SKM-1 treated with dmso at 0.1 percent for 144 hours (cell line): ENCODE results near the gene SERPINB6.
"Not testable (repeated sequence)": the region's sequence is repeated elsewhere in the genome, so short reads cannot be mapped to it uniquely, and the experiment has no call there.

Experiments used
- DNase-seq: peaks from one replicate; lab custom pipeline; 2025; ENCODE audit not compliant: unreplicated experiment; lab: John Stamatoyannopoulos, UW

The SERPINB6 gene

DNA sequence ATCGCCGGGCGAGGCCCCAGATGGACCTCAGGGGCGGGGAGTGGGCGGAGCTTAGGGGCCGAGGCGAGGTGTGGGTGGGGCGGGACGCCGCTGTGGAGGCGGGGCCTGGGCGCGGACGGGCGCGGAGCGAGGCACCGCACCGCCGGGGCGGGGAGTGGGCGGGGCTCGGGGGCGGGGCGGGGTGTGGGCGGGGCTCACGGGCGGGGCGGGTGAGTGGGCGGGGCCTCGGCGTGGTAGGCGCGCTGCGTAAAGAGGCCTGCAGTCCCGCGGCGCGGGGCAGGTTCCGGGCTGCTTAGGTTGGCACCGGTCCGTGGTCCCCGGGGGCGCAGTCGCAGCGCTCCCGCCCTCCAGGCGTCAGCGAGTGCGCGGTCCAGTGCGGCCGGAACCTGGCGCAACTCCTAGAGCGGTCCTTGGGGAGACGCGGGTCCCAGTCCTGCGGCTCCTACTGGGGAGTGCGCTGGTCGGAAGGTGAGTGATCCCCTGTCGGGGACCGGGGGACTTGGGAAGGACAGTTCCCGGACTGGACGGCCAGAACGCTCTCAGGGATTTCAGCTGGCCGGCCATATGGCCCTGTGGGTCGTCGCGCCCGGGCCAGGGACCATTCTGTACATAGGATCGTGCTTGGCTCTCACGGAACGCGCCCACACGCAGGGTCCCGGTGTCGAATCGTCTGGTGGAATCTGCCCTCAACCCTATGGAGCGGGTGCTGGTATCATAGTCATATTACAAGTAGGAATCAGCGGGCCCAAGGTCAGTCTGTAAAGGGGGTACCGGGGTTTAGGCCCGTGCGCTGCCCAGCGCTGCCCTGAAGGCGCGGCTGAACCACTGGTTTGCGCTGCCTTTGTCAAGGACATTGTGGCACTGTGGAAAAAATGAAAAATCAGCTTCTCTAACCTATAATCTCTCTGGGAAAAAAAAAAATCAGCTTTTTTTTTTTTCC lies 28.5 kb upstream of the SERPINB6 start, which contains the start of gene NQO2:
Gene NQO2 (plus strand): TSS at position 277 of the 940 bp plus-strand sequence. CDS start 6,659 bp downstream, outside the sequence.
- peak; percentile 71 for DNase-seq

DNA sequence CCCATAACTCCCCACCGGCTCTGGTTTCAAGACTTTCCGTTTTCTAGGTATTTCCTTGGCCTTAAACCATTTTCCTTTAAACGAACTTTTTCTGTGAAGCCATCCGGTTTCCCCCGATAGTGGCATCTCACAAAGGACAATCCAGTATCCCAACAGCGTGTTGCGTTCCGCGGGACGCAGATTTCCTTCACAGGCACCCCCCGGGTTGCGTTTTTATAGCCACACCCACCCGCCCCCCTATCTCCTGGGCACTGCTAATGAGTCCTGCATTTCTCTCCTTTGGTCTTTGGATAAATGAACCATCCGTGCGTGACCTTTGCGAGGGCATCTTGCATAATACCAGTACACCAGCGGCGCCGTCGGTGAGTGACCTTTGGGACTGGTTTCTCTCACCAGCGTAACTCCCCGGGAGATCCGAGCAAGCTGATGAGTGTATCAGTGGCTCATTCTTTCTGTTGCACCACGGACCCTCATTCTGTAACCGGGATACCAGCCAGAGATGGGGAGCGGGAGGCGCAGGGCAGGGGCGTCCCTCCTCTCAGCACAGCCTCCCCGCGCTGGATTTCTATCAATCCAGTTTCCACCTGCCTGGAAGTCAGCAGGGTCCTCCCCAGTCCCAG lies 27.7 kb upstream of the SERPINB6 start:
- peak; percentile 71 for DNase-seq

GRCh38 chr6:2998249-2998997 lies 27.1 kb upstream of the SERPINB6 start:
- DNase-seq = not testable (repeated sequence)

DNA sequence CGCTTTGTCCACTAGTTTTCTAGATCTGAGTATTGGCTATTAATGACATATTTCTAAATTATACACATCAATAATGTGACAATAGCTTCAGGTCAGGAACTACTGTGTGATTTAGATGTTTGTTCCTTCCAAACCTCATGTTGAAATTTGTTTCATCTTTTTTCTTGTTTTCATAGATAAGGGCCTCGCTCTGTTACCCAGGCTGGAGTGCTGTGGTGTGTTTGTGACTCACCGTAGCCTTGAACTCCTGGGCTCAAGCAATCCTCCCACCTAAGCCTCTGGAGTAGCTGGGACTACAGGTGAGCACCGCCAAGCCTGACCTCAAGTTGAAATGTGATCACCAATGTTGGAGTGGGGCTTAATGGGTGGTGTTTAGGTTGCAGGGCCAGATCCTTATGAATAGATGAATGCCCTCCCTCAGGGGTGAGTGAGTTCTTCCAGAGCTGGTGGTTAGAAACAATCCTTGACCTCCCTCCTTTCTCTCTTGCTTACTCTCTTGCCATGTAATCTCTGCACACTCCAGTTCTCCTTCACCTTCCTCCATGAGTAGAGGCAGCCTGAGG lies 22.5 kb upstream of the SERPINB6 start:
- no peak for DNase-seq

DNA sequence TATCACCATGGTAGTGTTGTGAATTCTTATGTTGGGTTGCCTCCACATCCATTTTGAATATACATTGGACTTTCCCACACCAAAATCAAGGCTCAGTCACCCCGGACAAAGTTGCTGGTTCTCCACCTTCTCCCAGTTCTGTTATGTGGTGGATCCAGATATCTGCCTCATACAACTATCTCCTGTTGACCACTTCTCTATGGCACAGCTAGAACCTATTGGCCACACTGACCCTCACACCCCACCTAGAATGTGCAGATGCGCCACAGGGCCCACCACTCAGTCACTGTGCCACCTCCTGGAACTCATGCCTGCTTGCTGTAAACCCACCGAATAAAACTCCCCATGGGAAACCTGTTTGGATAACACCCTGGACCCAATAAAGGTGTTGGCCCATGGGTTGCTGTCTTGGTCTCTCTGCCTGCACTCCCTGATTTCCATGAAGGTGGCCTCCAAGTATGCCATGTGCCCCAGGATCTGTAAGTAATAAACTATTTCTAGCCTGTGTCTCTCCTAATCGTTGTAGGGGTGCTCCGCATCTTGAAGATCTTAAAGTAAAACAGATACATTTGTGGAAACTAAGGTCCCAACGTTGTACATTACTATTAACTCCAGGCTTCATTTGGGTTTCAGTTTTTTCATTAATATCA lies 21.1 kb upstream of the SERPINB6 start:
- DNase-seq = no peak

DNA sequence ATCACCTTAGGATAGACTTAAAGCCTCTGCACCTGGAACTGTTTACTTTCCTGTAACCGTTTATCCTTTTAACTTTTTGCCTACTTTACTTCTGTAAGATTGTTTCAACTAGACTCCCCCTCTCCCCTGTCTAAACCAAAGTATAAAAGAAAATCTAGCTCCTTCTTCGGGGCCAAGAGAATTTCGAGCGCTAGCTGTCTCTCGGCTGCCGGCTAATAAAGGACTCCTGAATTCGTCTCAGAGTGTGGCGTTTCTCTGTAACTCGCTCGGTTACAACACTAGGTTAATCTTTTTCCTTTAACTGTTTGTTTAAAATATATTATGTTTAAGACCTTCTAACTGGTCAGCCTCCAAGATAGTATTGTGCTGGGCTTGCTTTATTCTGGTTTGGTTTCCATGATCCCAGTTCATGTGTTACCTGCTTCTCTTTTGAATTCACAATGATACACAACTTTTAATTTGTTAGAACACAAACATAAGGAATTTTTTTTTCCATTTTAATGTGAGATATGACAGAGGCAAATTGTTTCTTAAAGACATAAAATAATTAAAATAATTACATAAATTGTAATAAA lies 19.7 kb upstream of the SERPINB6 start:
- no peak for DNase-seq

DNA sequence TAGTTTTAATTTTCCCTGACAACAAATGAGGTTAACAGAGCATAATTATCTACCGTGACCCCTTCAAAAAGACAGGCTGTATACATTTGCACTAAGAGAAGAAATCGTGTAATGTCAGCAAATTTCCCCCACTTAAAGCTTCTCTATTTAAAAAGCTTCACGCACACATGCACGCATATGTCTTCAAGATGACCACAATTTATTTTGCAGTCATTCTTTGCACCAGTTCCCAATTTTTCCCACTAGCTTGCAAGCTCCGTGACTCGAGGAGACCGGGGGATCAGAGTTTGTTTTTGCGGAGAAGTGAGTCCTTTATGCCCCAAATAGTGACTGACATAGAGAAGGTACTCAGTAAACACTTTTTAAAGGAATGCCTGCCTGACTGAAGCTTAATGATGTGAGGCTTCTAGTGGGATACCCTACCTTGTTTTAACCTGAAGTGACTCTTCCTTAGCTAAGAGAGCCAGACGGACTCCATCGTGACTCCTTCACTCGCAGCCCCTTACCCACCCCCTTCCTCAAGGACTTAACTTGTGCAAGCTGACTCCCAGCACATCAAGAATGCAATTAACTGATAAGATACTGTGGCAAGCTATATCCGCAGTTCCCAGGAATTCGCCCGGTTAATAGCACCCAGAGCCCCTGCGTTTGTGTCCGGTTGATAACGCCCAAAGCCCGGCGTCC lies 19.0 kb upstream of the SERPINB6 start:
- DNase-seq = no peak

DNA sequence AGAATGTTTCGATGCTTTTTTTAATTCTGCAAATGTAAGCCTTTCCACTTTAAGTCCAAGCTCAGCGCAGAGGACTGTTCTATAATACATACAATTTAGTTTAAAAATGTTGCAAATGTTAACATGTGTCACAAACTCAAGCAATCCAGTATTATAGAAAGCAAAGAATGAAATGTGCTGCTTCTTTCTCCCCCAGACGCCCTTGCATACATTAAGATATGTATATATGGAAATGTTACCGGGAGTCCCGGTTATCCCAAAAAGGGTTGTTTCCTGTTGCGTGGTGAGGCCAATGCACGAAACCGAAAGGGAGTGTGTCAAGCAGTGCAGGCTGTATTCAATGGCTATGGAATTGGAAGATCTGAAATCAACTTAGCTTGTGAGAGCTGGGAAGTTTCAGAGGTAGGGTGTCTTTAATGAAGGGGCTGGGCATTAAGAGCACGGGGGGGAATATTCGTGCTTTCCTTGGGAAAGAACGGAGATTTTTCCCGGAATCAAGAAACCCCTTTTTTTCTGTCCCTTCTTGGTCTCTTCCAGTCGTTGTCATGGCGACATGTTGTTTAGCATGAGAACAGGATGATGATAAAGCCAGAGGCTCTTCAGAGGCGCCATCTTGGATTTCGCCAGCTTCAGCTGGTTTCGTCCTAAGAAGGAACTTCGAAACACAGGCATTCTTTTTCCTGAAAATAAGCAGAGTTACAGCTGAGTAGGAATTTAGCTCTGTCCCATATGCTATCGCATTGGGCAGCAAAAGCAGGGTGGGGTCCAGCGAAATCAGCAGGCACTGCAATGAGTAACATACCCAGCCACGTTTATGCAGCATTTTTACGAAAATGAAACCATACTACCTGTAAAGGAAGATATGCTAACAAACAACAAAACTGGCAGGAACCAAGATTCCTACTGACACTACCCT lies 18.2 kb upstream of the SERPINB6 start:
- peak; percentile 93 for DNase-seq

GRCh38 chr6:2988426-2989331 lies 17.3 kb upstream of the SERPINB6 start:
- peak; percentile 69 for DNase-seq

GRCh38 chr6:2988094-2988425 lies 16.7 kb upstream of the SERPINB6 start:
- no peak for DNase-seq

GRCh38 chr6:2986722-2987221 lies 15.4 kb upstream of the SERPINB6 start:
- DNase-seq = no peak

DNA sequence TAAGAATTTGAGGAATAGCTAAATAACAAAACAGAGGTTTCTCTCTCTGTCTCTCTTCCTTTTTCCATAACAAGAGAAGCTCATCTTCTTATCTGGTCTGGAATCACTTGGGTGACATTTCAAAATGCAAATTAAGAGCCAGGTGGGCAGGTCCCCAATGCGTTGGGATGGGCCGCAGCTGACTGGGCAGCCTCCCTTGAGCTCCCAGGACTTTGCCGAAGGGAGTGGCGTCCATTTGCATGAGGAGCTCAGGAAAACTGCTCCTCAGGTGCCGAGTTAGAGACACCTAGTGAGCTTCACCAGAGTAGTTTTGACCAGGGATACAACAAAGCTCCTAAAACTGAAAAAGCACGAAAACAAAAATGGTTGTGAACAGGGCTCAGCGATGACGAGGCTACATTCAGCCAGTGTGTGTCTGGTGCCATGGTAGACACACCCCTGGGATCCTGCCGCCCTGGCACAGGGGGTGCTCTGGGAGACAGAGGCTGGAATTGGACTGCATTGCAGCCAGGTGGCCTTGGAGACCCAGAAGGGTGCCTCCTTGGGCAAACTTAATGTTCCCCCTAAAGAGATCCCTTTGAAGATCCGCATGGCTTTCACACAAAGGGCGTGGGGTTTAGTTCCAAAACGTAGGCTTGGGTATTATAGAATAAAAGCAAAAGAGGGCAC lies 13.5 kb upstream of the SERPINB6 start:
- DNase-seq = no peak

DNA sequence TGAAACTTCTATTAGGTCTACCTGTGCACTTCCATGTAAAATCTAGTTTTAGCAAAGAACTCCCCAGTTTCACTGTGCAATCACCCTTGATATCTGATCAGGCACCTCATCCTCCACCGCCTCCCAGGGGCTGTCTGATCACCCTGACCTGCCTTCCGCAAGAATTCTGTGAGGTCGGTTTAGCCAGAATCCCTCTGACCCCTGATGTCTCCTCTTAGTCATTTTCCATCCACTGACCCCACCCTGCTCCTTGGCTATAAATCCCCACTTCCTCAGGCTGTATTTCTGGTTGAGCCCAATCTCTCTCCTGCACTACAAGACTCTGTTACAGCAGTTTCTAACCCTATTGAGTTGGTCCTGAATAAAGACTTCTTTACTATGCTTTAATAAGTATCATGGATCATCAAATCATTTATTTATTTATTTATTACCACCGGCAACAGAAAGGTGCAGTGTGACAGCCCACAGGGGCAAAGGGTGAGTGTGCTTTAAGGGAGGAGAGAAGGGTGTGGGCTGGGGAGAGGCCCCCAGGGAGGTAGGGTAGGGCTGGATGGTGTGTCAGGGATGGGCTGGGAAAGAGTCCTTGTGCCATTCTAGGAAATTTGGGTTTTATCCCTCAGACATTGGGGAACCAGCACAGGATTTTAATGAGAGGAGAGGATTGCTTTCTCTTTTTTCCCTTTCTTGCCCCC lies 11.2 kb upstream of the SERPINB6 start:
- DNase-seq = no peak

GRCh38 chr6:2980465-2980855 lies 9.1 kb upstream of the SERPINB6 start:
- no peak for DNase-seq

GRCh38 chr6:2979819-2980464 lies 8.6 kb upstream of the SERPINB6 start:
- no peak for DNase-seq

- DNase-seq = no peak
Measured at GRCh38 chr6:2978923-2979322, 7.6 kb upstream of the SERPINB6 start.
